HG03097 (cell line): ENCODE data around the gene GUF1.

ENCODE experiments used
- ATAC-seq: cut with Tn5 transposase; IDR thresholded peaks from one replicate; pipeline ENCODE4 v1.9.1; 2021; ENCODE audit not compliant: unreplicated experiment, low FRiP score

Gene GUF1

GRCh38 chr4:44678094-44679041 is at the start of gene GUF1:
Gene GUF1, plus strand, starts transcription at chr4:44678420. Its CDS starts 203 bp downstream, at chr4:44678623.
- ATAC-seq, result peak; percentile 97

GRCh38 chr4:44629280-44629866 is 48.8 kb upstream of the GUF1 start:
- ATAC-seq, result peak; percentile 98

GRCh38 chr4:44632089-44632488 is 46.1 kb upstream of the GUF1 start:
- no peak for ATAC-seq

- no peak for ATAC-seq
Measured at GRCh38 chr4:44632733-44633132, 45.5 kb upstream of the GUF1 start.

GRCh38 chr4:44638091-44638490 is 40.1 kb upstream of the GUF1 start:
- no peak for ATAC-seq

DNA sequence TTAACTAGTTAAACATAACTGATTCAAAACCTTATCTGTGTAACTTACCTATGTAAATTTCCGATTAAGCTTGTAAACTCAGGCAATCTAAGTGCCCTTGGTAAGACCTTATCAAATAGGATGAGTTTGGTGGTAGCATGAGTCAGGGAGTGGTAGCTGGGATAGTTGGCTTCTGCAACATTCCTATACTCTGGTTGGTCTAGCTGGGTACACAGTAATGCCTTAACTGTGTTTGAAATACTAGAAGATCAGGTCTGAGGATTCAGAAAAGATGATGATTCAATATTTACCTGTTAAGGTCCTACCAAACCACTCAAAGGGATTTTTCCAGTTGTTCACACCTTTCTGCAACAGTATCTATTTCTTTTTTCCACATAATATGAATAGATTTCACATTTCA is 32.1 kb upstream of the GUF1 start:
- ATAC-seq, result no peak

DNA sequence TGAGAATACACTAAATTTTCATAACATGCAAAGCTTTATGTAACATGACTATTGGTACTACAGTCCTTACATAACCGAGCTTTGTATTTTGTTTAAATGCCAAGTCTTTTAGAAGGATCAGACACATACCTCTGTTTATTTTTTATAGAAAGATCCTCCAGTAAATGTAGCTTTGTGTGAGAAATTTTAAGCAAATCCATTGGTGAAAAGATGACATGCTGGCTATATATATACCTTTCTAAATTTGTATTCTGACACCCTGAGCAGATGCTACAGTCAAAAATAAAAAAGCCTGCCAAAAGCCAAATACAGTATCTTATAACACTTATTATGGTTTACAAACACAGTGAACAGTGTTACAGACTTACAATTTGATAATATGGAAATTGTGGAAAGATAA is 26.8 kb upstream of the GUF1 start, which contains the start of gene YIPF7:
YIPF7 (minus strand) TSS at position 201 of the 400 bp plus-strand sequence. CDS start 1,525 bp downstream, outside the sequence.
- ATAC-seq, result no peak

DNA sequence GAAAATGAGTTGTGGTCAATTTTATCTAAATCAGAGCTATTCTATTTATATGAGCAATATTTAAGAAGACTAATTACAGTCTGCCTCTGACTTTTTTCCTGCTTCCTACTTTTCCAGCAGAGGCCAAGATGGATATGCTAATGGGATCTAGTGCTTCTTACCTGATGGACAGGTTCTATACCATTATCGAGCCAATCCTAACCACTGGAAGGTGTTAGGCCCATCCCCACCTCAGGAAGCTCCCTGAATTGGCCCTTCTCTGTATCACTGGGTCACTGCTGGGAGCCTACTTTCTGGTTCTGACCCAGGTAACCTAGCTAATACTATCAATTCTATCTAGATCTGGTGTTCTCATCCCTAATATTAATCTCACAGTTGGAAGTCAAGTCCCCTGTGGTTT is 26.2 kb upstream of the GUF1 start:
- ATAC-seq, result no peak

DNA sequence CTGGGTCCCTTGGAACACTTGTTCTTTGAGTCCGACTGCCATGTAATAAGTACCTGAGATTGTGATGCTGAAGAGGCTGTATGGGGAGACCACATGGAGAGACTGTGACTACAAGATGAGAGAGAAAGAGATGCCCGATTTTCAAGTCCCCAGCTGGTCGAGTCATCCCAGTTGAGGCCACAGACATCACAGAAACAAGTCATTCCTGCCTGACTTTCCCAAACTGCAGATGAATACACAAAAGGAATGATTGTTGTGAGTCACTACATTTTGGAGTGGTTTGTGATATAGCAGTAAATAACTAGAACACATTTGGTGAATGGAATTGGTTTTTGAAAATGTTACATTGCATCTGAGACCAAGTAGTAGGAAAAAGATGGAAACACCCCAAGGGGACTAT is 17.8 kb upstream of the GUF1 start:
- no peak for ATAC-seq

DNA sequence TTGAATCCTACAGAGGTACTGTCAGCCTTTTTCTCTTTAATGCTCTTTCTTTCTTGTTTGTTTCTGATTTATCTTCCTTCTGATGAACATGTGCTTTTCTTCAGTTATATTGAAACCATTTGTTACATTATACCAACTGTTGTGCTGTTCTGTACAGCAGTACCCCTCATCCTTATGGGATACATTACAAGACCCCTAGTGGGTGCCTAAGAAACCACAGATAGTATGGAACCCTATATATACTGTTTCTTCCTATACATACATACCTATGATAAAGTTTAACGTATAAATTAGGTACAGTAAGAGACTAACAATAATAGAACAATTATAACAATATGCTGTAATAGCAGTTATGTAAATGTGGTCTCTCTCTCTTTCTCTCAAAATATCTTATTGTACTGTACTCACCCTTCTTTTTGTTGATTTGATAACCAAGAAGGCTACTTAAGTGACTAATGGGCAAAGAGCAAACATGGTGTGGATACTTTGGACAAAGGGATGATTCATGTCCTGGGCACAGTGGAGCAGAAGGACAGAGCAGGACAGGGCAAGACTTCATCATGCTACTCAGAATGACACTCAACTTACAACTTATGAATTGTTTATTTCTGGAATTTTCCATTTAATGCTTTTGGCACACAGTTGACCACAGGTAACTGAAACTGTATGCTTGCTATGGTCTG is 16.1 kb upstream of the GUF1 start:
- ATAC-seq, result no peak

DNA sequence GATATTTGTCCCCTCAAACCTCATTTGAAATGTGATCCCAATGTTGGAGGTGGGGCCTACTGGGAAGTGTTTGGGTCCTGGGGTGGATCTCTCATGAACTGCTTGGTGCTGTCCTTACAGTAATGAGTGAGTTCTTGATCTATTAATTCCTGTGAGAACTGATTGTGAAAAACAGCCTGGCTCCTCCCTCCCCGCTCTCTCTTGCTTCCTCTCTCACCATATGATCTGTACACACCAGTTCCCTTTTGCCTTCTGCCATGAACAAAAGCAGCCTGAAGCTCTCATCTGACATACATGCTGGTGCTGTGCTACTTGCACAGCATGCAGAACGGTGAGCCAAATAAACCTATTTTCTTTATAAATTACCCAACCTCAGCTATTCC is 15.6 kb upstream of the GUF1 start:
- no peak for ATAC-seq

DNA sequence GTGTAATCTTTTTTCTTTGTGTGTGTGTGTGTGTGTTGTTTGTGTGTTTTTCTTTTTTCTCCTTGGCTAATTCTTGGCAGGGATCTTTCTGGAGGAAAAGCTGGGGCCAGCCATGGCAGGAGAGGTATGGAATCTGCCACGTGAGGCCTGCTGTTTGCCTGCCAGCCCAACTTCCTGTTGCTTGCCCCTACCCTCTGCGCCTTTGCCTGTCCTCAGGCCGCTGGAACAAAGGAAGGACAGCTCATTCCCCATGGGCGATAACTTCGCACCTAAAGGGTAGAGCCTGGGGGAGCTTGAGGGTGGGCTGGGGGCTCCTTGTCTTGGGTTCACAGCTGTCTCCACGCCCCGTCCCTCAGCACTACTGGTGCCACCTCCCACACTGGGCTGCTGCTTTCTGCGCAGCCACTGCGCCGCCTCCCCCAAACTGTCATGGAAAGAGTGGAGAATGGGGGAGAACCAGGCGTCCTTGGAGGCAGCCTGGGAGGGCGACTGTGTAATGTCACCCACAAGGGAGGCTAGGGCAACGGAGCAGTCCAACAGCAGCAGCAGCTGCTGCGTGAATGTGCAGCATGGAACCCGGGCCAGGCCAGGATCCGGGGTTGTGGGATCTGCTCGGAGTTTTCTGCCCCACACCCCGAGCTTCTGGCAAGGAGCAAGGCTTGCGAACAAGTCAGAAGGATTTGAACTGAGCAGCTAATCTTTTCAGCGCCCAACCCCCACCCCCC is 14.5 kb upstream of the GUF1 start:
- no peak for ATAC-seq

GRCh38 chr4:44668526-44668925 is 9.7 kb upstream of the GUF1 start:
- no peak for ATAC-seq

- ATAC-seq, result no peak
Measured at GRCh38 chr4:44670506-44671199, 7.6 kb upstream of the GUF1 start.

DNA sequence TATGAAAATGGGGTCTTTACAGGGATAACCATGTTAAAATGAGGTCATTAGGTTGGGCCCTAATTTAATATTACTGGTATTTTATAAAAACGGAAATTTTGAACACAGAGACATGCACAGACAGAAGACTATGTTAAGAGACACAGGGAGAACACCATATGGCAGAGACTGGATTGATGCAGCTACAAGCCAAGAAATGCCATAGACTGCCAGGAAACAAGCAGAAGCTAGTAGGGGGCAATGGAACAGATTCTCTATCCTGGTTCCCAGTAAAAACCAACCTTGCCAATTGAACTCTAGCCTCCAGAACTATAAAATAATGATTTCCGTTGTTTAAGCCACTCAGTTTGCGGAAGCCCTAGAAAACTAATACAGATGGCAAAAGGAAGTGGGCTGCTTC is 6.6 kb upstream of the GUF1 start:
- no peak for ATAC-seq

DNA sequence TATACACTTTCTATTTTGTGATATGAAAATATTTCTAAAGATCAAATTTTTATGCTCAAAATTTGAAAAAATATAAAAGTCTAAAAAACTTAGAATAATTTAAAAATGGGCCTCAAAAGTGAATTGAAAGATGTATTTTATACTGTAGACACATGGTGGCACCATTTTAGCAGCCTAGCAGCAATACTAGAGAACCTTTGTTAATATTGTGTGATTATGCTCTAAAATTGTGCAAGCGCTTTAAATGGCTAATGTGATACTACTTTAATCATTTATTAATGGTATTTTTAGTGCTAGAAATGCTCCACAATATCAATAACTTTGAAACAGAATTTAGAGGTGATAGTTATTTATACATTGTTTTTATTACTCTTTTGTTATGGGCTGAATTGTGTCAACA is 3.7 kb upstream of the GUF1 start:
- no peak for ATAC-seq

- ATAC-seq, result no peak
Measured at GRCh38 chr4:44675366-44675765, 2.9 kb upstream of the GUF1 start.

DNA sequence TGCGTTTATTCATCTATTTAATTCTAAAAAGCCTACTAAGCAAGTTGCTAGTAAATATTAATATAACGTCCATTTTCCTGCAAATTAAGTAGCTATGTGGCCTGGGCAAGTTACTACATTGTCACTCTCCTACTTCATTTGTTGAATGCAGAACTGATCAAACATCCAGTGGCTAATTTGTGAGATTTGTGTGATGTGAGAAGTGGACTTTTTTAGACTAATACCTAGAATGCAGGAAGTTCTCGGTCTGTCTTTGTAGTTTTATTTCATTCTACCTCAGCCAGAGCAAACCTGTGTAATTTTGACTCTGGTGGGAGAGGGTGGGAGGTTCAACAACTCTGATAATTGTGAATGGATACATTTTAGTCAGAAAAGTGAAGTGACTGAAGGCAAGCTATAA is 840 bp downstream of the GUF1 start:
- ATAC-seq, result no peak

DNA sequence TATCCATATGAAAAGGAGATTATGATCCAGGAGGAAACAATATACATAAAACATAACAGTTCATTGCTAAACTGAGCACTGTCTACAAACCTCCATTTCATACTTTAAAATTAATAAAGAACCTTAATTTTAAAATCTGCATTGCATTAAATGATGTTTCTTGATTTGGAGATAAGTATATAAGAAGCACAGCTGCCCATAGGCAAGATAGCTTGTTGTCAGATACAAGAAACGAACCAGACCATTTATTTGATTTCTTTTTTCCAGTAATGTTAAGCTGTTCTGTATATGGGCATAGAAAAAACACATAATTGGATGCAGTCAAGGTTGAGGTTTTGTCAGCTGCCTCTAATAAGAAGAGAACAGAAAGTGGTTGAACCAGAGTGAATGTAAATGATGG is 6.4 kb downstream of the GUF1 start:
- ATAC-seq, result no peak

GRCh38 chr4:44700427-44700826 is 22.2 kb downstream of the GUF1 start:
- no peak for ATAC-seq
